GM23338 (cell line): ENCODE data around the gene ARHGEF28. TPM values are rescaled to one million over a fixed set of nuclear protein-coding genes. Genes with fewer than 3 reads are reported as not detected.

Experiments used
- ATAC-seq: fragments of 200-7000 bp; cut with Tn5 transposase; 3 replicates; pipeline ENCODE4 v1.9.1; 2020
- DNase-seq: peaks from one replicate; pipeline ENCODE4 v3.0.0-alpha.2; 2015; ENCODE audit warnings: low spot score
- H2AFZ ChIP-seq: fragments of 200-600 bp; sonication (generic); 2 replicates; pipeline ENCODE4 v1.8.0; 2016; ENCODE audit warnings: antibody characterized with exemption, mild to moderate bottlenecking, moderate library complexity
- H3F3A ChIP-seq: fragments of 200-600 bp; sonication (generic); replicated peaks from 2 replicates; pipeline ENCODE4 v1.8.0; 2017; ENCODE audit warnings: antibody characterized with exemption, mixed run types, low read depth
- H3K27ac ChIP-seq: fragments of 200-600 bp; sonication (generic); 2 replicates; pipeline ENCODE4 v1.6.1; 2016; ENCODE audit warnings: low read depth
- H3K27me3 ChIP-seq: fragments of 200-600 bp; sonication (generic); 2 replicates; pipeline ENCODE4 v1.8.0; 2016; ENCODE audit warnings: mild to moderate bottlenecking, mixed run types, moderate library complexity; ENCODE audit not compliant: insufficient read depth
- H3K36me3 ChIP-seq: fragments of 200-600 bp; sonication (generic); 2 replicates; pipeline ENCODE4 v1.8.0; 2016; ENCODE audit warnings: mild to moderate bottlenecking; ENCODE audit not compliant: insufficient read depth
- H3K4me1 ChIP-seq: fragments of 200-600 bp; sonication (generic); 2 replicates; pipeline ENCODE4 v1.8.0; 2016; ENCODE audit warnings: mild to moderate bottlenecking, moderate library complexity; ENCODE audit not compliant: insufficient read depth
- H3K4me2 ChIP-seq: fragments of 200-600 bp; sonication (generic); 2 replicates; pipeline ENCODE4 v1.7.1; 2017; ENCODE audit warnings: mixed run types
- H3K4me3 ChIP-seq: fragments of 200-600 bp; sonication (generic); 2 replicates; pipeline ENCODE4 v1.6.1; 2016; ENCODE audit warnings: mixed run types
- H3K79me2 ChIP-seq: fragments of 200-600 bp; sonication (generic); replicated peaks from 2 replicates; pipeline ENCODE4 v1.8.0; 2017; ENCODE audit warnings: mild to moderate bottlenecking; ENCODE audit not compliant: insufficient read depth
- H3K9me2 ChIP-seq: fragments of 200-600 bp; sonication (generic); 2 replicates; pipeline ENCODE4 v1.8.0; 2017; ENCODE audit not compliant: insufficient read depth
- H4K20me1 ChIP-seq: fragments of 200-600 bp; sonication (generic); replicated peaks from 2 replicates; pipeline ENCODE4 v1.8.0; 2017; ENCODE audit warnings: mild to moderate bottlenecking; ENCODE audit not compliant: insufficient read depth
- H3K27ac Mint-ChIP-seq: 2 replicates; pipeline ENCODE4 v1.8.0; 2020; ENCODE audit warnings: inconsistent platforms, mild to moderate bottlenecking, moderate library complexity, mixed read lengths
- H3K27me3 Mint-ChIP-seq: 3 replicates; pipeline ENCODE4 v1.8.0; 2022; ENCODE audit warnings: low read depth, mild to moderate bottlenecking, moderate library complexity, mixed read lengths, inconsistent platforms; ENCODE audit not compliant: insufficient read depth, poor library complexity
- H3K36me3 Mint-ChIP-seq: 3 replicates; pipeline ENCODE4 v1.8.0; 2021; ENCODE audit warnings: low read depth, mild to moderate bottlenecking, inconsistent platforms, moderate library complexity, mixed read lengths
- H3K4me1 Mint-ChIP-seq: 3 replicates; pipeline ENCODE4 v1.8.0; 2020; ENCODE audit warnings: mild to moderate bottlenecking, inconsistent platforms, mixed read lengths
- H3K4me3 Mint-ChIP-seq: 3 replicates; pipeline ENCODE4 v1.8.0; 2021; ENCODE audit warnings: moderate library complexity, mild to moderate bottlenecking, inconsistent platforms, mixed read lengths
- H3K9me3 Mint-ChIP-seq: 3 replicates; pipeline ENCODE4 v1.8.0; 2020; ENCODE audit warnings: moderate library complexity, mild to moderate bottlenecking, inconsistent platforms, mixed read lengths
- CREB1 ChIP-seq: fragments of 250-450 bp; sonication (Bioruptor Pico); IDR thresholded peaks from 2 replicates; pipeline ENCODE4 v1.5.0; 2020; ENCODE audit warnings: low read depth, mild to moderate bottlenecking, moderate library complexity
- EZH2 ChIP-seq: fragments of 200-600 bp; sonication (generic); IDR thresholded peaks from one replicate; pipeline ENCODE4 v1.8.0; 2017; ENCODE audit warnings: antibody characterized with exemption, mild to moderate bottlenecking, low read depth; ENCODE audit not compliant: unreplicated experiment
- JUNB ChIP-seq: IDR thresholded peaks from one replicate; pipeline ENCODE4 v1.6.1; 2016; ENCODE audit warnings: antibody characterized with exemption; ENCODE audit not compliant: unreplicated experiment
- NANOG ChIP-seq: IDR thresholded peaks from 2 replicates; pipeline ENCODE4 v1.6.1; 2016; ENCODE audit warnings: antibody characterized with exemption, borderline replicate concordance
- POLR2AphosphoS5 ChIP-seq: IDR thresholded peaks from 2 replicates; pipeline ENCODE4 v1.6.1; 2016; ENCODE audit warnings: antibody characterized with exemption, low read depth
- ZNF331 ChIP-seq: fragments of 250-450 bp; sonication (Bioruptor Pico); IDR thresholded peaks from 2 replicates; pipeline ENCODE4 v1.5.0; 2020; ENCODE audit warnings: low read depth, mild to moderate bottlenecking, moderate library complexity
- polyA plus RNA-seq: library from polyadenylated mRNA; unstranded; fragments of >200 nt; fragmentation: Nextera tagmentation; extraction: Ambion mirVana; gene quantifications from 2 replicates; pipeline ENCODE4 v1.2.1, GENCODE V29; 2016
- total RNA-seq: library from RNA; depleted of rRNA; stranded (reverse); fragments of >200 nt; shearing (Covaris generic); gene quantifications from 2 replicates; pipeline ENCODE4 v1.2.3, GENCODE V29; 2014
- TF ChIP-seq, protein P1 (sequence below): fragments of 250-450 bp; sonication (Bioruptor Pico); IDR thresholded peaks from 2 replicates; pipeline ENCODE4 v1.5.0; 2020; ENCODE audit warnings: mild to moderate bottlenecking, moderate library complexity
- TF ChIP-seq, protein P2 (sequence below): IDR thresholded peaks from 2 replicates; pipeline ENCODE4 v1.6.1; 2016; ENCODE audit warnings: antibody characterized with exemption

The ARHGEF28 gene
- total and polyA plus RNA-seq, 2 experiments from 2014 or later: 0.39 to 1.0 TPM

DNA sequence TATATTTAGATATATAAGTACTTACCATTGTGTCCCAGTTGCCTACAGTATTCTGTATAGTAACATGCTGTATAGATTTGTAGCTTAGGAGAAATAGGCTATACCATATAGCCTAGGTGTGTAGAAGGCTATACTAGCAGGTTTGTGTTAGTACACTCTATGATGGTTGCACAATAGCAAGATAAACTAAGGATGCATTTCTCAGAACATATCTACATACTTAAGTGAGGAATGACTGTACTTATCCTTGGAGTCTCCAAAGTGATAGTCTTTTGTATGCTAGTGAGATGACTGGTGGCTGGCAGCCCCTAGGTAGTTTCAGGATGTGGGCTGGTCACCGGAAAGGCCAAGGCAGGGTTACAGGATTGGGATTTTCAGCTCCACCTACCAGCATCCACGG lies 208.7 kb downstream of the ARHGEF28 start:
- Histone ChIP-seq H3K27ac (no peak overlapping the region), H4K20me1 (no peaks in the 10 kb centered on the region), H3K9me2 (no peaks in the 10 kb centered on the region; the same call in 1 of the 2 replicates), H3K36me3 (no peaks in the 10 kb centered on the region), H2AFZ (no peak overlapping the region), H3K4me3 (no peak overlapping the region), H3K4me1 (no peaks in the 10 kb centered on the region), H3F3A (no peaks in the 10 kb centered on the region), H3K27me3 (no peaks in the 10 kb centered on the region), H3K4me2 (no peak overlapping the region), H3K79me2 (no peaks in the 10 kb centered on the region)
- no peak for ATAC-seq
- H3K4me1 Mint-ChIP-seq: no peaks in the 10 kb centered on the region
- H3K4me3 Mint-ChIP-seq: no peak overlapping the region
- H3K9me3 Mint-ChIP-seq: no peaks in the 10 kb centered on the region
- no peak overlapping the region for H3K27ac Mint-ChIP-seq
- DNase-seq: no peak
- H3K27me3 Mint-ChIP-seq: peaks cover 3% of the 10 kb centered on the region
- TF ChIP-seq, protein P1, sequence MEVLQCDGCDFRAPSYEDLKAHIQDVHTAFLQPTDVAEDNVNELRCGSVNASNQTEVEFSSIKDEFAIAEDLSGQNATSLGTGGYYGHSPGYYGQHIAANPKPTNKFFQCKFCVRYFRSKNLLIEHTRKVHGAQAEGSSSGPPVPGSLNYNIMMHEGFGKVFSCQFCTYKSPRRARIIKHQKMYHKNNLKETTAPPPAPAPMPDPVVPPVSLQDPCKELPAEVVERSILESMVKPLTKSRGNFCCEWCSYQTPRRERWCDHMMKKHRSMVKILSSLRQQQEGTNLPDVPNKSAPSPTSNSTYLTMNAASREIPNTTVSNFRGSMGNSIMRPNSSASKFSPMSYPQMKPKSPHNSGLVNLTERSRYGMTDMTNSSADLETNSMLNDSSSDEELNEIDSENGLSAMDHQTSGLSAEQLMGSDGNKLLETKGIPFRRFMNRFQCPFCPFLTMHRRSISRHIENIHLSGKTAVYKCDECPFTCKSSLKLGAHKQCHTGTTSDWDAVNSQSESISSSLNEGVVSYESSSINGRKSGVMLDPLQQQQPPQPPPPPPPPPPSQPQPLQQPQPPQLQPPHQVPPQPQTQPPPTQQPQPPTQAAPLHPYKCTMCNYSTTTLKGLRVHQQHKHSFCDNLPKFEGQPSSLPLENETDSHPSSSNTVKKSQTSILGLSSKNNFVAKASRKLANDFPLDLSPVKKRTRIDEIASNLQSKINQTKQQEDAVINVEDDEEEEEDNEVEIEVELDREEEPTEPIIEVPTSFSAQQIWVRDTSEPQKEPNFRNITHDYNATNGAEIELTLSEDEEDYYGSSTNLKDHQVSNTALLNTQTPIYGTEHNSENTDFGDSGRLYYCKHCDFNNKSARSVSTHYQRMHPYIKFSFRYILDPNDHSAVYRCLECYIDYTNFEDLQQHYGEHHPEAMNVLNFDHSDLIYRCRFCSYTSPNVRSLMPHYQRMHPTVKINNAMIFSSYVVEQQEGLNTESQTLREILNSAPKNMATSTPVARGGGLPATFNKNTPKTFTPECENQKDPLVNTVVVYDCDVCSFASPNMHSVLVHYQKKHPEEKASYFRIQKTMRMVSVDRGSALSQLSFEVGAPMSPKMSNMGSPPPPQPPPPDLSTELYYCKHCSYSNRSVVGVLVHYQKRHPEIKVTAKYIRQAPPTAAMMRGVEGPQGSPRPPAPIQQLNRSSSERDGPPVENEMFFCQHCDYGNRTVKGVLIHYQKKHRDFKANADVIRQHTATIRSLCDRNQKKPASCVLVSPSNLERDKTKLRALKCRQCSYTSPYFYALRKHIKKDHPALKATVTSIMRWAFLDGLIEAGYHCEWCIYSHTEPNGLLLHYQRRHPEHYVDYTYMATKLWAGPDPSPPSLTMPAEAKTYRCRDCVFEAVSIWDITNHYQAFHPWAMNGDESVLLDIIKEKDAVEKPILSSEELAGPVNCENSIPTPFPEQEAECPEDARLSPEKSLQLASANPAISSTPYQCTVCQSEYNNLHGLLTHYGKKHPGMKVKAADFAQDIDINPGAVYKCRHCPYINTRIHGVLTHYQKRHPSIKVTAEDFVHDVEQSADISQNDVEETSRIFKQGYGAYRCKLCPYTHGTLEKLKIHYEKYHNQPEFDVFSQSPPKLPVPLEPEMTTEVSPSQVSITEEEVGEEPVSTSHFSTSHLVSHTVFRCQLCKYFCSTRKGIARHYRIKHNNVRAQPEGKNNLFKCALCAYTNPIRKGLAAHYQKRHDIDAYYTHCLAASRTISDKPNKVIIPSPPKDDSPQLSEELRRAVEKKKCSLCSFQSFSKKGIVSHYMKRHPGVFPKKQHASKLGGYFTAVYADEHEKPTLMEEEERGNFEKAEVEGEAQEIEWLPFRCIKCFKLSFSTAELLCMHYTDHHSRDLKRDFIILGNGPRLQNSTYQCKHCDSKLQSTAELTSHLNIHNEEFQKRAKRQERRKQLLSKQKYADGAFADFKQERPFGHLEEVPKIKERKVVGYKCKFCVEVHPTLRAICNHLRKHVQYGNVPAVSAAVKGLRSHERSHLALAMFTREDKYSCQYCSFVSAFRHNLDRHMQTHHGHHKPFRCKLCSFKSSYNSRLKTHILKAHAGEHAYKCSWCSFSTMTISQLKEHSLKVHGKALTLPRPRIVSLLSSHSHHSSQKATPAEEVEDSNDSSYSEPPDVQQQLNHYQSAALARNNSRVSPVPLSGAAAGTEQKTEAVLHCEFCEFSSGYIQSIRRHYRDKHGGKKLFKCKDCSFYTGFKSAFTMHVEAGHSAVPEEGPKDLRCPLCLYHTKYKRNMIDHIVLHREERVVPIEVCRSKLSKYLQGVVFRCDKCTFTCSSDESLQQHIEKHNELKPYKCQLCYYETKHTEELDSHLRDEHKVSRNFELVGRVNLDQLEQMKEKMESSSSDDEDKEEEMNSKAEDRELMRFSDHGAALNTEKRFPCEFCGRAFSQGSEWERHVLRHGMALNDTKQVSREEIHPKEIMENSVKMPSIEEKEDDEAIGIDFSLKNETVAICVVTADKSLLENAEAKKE (CRISPR knock-in tag): no peak
- TF ChIP-seq ZNF331 (CRISPR knock-in tag) (no peak), CREB1 (CRISPR knock-in tag) (no peak)
- TF ChIP-seq, protein P2, sequence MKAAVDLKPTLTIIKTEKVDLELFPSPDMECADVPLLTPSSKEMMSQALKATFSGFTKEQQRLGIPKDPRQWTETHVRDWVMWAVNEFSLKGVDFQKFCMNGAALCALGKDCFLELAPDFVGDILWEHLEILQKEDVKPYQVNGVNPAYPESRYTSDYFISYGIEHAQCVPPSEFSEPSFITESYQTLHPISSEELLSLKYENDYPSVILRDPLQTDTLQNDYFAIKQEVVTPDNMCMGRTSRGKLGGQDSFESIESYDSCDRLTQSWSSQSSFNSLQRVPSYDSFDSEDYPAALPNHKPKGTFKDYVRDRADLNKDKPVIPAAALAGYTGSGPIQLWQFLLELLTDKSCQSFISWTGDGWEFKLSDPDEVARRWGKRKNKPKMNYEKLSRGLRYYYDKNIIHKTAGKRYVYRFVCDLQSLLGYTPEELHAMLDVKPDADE: no peak
- no peaks in the 10 kb centered on the region for H3K36me3 Mint-ChIP-seq

DNA sequence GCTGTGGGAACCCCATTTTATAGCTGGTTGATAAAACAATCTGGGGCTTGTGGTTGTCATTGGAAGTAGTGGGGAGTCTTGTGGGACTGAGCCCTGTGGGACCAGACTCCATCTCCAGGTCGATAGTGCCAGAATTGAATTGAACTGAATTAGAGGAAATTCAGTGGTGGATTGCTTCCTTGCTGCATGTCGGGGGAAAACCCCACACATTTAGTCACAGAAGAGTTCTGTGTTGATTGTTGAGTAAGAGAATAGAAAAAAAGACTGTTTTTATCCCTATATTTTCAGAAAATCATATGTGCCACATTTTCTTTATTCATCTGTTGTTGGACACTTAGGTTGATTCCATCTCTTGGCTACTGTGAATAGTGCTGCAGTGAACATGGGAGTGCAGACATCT lies 209.7 kb downstream of the ARHGEF28 start:
- Histone ChIP-seq H2AFZ (no peak overlapping the region), H3K27ac (no peak overlapping the region), H3K27me3 (no peaks in the 10 kb centered on the region), H3K4me2 (no peak overlapping the region), H4K20me1 (no peaks in the 10 kb centered on the region), H3K4me3 (no peak overlapping the region), H3K4me1 (no peaks in the 10 kb centered on the region), H3K9me2 (no peaks in the 10 kb centered on the region), H3F3A (no peaks in the 10 kb centered on the region), H3K79me2 (no peaks in the 10 kb centered on the region), H3K36me3 (no peaks in the 10 kb centered on the region)
- H3K4me3 Mint-ChIP-seq: no peak overlapping the region
- no peak for ATAC-seq
- no peak overlapping the region for H3K27ac Mint-ChIP-seq
- peaks cover 3% of the 10 kb centered on the region for H3K27me3 Mint-ChIP-seq
- no peaks in the 10 kb centered on the region for H3K9me3 Mint-ChIP-seq
- DNase-seq: no peak
- no peaks in the 10 kb centered on the region for H3K4me1 Mint-ChIP-seq
- no peaks in the 10 kb centered on the region for H3K36me3 Mint-ChIP-seq
- TF ChIP-seq EZH2 (no peak), JUNB (no peak), NANOG (no peak), POLR2AphosphoS5 (no peak)
- TF ChIP-seq, protein P2: no peak
